Measurements from ENCODE around the gene ANKRD12.

DNA sequence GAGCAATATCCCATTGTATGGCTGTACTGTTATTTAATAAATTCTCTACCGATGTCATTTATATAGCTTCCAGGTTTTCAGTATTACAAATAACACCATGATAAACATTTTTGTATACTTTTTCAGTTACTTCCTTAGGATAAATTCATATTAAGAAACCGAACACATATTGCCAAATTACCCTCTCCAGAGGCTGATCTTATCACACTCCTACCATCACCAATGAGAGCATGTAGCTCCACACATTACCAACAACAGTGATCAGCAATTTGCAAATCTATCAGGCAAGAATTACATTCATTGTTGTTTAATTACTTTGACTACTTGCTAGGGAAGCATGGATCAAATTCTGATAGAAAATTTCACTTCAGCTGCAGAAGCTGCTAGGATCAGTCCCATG lies 39.9 kb upstream of the ANKRD12 start:
- TF ChIP-seq CTCF (conservative IDR thresholded peaks at IDR 0.05; ENCODE audit: low read length) (no peak), EZH2phosphoT487 (IDR thresholded peaks at IDR 0.05; ENCODE audit: borderline replicate concordance, low read depth, low read length) (no peak)
